ENCODE measurements around the gene ISG15. TPM values are rescaled to one million over a fixed set of nuclear protein-coding genes. Genes with fewer than 3 reads are reported as not detected.

Gene ISG15
- total RNA-seq (10 to 100 TPM; 29.1 to 69.8 (median 48.5) TPM), total RNA-seq (13.1 to 410 (median 45.9) reads per million in 29 experiments)
- total RNA-seq (2013), result 60.4 TPM

GRCh38 chr1:1013105-1013921, at the start of gene ISG15:
ISG15 (plus strand) TSS chr1:1013497; CDS start chr1:1013574, 77 bp downstream.
- H3K9me3 ChIP-seq, result no peaks in the 10 kb centered on the region
- no peaks in the 10 kb centered on the region for H3K36me3 ChIP-seq (ENCODE audit: control insufficient read depth in 2 of 2, extremely low read depth in 1 of 2, insufficient read depth in 1 of 2, low read length in 1 of 2)
- ChIA-PET POLR2A (interaction anchor here in 1 of 2 donors (0.6 kb wide), 2 partner anchors 261 to 362 kb away, joined by 3 to 4 read pairs; partner anchors contain the start of gene AURKAIP1), CTCF (interaction anchor here (0.6 to 1.3 kb wide), 5 partner anchors 10 to 47 kb away, joined by 4 to 7 read pairs (median 5); partner anchors contain the start of gene PLEKHN1 (in 1 of the 2))
- peak within 1 kb of the TSS; percentile 85 for H3K27ac ChIP-seq (ENCODE audit: low read length)
- DNase-seq, result peak; percentile 74 to 94 (median 90)
- no peaks in the 10 kb centered on the region for H3K36me3 Mint-ChIP-seq
- no peaks in the 10 kb centered on the region for H3K9me3 Mint-ChIP-seq
- ATAC-seq (replicated peaks in 1 of 4), result peak; percentile 94 to 96 (median 94)
- H3K4me3 ChIP-seq (ENCODE audit: control insufficient read depth in 1 of 2, extremely low read depth in 1 of 2, low read length in 1 of 2), result peak within 1 kb of the TSS; percentile 74 to 93
- H3K27me3 Mint-ChIP-seq, result peaks cover 0 to under 1% of the 10 kb centered on the region in 2 donors
- H3K4me1 ChIP-seq (ENCODE audit: control insufficient read depth in 1 of 2, extremely low read depth in 1 of 2, insufficient read depth in 2 of 2, low read length in 2 of 2), result peaks cover 9 to 35% of the 10 kb centered on the region in 2 experiments
- WGBS (ENCODE audit: insufficient coverage), result 3% methylated on average over 19 of the region's 30 CpGs
- H3K27me3 ChIP-seq (replicated peaks in 1 of 2; ENCODE audit: control insufficient read depth in 2 of 2, extremely low read depth in 1 of 2, insufficient read depth in 2 of 2, low read length in 1 of 2), result peaks cover 0 to 5% of the 10 kb centered on the region in 2 experiments
- H3K27ac Mint-ChIP-seq, result peak within 1 kb of the TSS; percentile 97 to 98
- peaks cover 27 to 38% (median 34%) of the 10 kb centered on the region in 3 donors for H3K4me1 Mint-ChIP-seq
- H3K4me3 Mint-ChIP-seq, result peak within 1 kb of the TSS; percentile 90 to 98 (median 91)

- CTCF ChIA-PET, result no interaction called here
- H3K27me3 Mint-ChIP-seq, result peaks cover 4% of the 10 kb centered on the region in 2 donors
- DNase-seq, result no peak
- H3K4me1 ChIP-seq (ENCODE audit: control insufficient read depth in 1 of 2, extremely low read depth in 1 of 2, insufficient read depth in 2 of 2, low read length in 2 of 2), result peaks cover 0 to 38% of the 10 kb centered on the region in 2 experiments
- peaks cover 0 to 16% of the 10 kb centered on the region in 2 experiments for H3K27me3 ChIP-seq (replicated peaks in 1 of 2; ENCODE audit: control insufficient read depth in 2 of 2, extremely low read depth in 1 of 2, insufficient read depth in 2 of 2, low read length in 1 of 2)
- no peak overlapping the region for H3K4me3 ChIP-seq (ENCODE audit: control insufficient read depth in 1 of 2, extremely low read depth in 1 of 2, low read length in 1 of 2)
- H3K27ac Mint-ChIP-seq, result no peak overlapping the region
- H3K4me1 Mint-ChIP-seq, result peaks cover 0 to 18% (median 16%) of the 10 kb centered on the region in 3 donors
- POLR2A ChIA-PET, result no interaction called here
- ATAC-seq (replicated peaks in 1 of 4), result no peak
- peaks cover 0 to 4% of the 10 kb centered on the region in 2 donors for H3K36me3 ChIP-seq (ENCODE audit: control insufficient read depth in 2 of 2, extremely low read depth in 1 of 2, insufficient read depth in 1 of 2, low read length in 1 of 2)
- H3K9me3 ChIP-seq, result no peaks in the 10 kb centered on the region
- no peak overlapping the region for H3K27ac ChIP-seq (ENCODE audit: low read length)
- WGBS (ENCODE audit: insufficient coverage), result 97% methylated on average over 28 of the region's 47 CpGs
- H3K4me3 Mint-ChIP-seq, result peak overlapping the region in 1 of 3 donors; percentile 6
- no peaks in the 10 kb centered on the region for H3K9me3 Mint-ChIP-seq
- no peaks in the 10 kb centered on the region for H3K36me3 Mint-ChIP-seq
Measured at GRCh38 chr1:963746-964525, 49.4 kb upstream of the ISG15 start.

DNA sequence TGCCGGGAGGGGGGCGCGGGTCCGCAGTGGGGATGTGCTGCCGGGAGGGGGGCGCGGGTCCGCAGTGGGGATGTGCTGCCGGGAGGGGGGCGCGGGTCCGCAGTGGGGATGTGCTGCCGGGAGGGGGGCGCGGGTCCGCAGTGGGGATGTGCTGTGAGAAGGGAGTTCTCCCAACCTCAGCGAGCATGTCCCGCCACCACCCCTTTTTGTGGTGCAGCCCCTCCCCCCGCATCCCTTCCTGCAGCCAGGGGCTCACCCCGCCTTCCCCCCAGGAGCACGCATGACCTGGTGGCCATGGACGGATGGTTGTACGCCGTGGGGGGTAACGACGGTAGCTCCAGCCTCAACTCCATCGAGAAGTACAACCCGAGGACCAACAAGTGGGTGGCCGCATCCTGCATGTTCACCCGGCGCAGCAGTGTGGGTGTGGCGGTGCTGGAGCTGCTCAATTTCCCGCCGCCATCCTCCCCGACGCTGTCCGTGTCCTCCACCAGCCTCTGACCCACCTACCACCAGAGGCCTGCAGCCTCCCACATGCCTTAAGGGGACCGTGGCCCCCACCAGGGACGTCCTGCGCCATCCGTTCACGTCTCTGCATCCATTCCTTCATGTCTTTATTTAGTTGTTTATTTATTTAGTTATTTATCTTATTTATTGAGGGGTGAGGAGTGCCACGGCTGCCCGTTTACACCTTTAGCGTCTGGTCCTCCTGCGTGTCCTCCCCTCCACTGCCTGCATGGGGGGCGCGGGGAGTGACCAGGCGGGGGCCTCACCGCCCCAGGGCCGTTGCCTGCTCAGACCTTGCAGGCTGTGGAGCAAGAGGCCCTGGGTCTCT, 48.4 kb upstream of the ISG15 start:
- 86% methylated on average over 17 of the region's 51 CpGs for WGBS (ENCODE audit: insufficient coverage)
- Histone ChIP-seq H3K27ac (ENCODE audit: low read length) (no peak overlapping the region), H3K36me3 (ENCODE audit: control insufficient read depth in 2 of 2, extremely low read depth in 1 of 2, insufficient read depth in 1 of 2, low read length in 1 of 2) (peaks cover 0 to 4% of the 10 kb centered on the region in 2 donors), H3K9me3 (no peaks in the 10 kb centered on the region), H3K4me1 (ENCODE audit: control insufficient read depth in 1 of 2, extremely low read depth in 1 of 2, insufficient read depth in 2 of 2, low read length in 2 of 2) (peaks cover 0 to 32% of the 10 kb centered on the region in 2 experiments), H3K4me3 (ENCODE audit: control insufficient read depth in 1 of 2, extremely low read depth in 1 of 2, low read length in 1 of 2) (no peak overlapping the region), H3K27me3 (replicated peaks in 1 of 2; ENCODE audit: control insufficient read depth in 2 of 2, extremely low read depth in 1 of 2, insufficient read depth in 2 of 2, low read length in 1 of 2) (peaks cover 0 to 18% of the 10 kb centered on the region in 2 experiments)
- H3K27ac Mint-ChIP-seq, result no peak overlapping the region
- ATAC-seq (replicated peaks in 1 of 4) (no peak), DNase-seq (no peak)
- H3K36me3 Mint-ChIP-seq, result no peaks in the 10 kb centered on the region
- peaks cover 0 to 17% (median 16%) of the 10 kb centered on the region in 3 donors for H3K4me1 Mint-ChIP-seq
- H3K9me3 Mint-ChIP-seq, result no peaks in the 10 kb centered on the region
- ChIA-PET POLR2A (no interaction called here), CTCF (no interaction called here)
- H3K4me3 Mint-ChIP-seq, result peak overlapping the region in 1 of 3 donors; percentile 55
- H3K27me3 Mint-ChIP-seq, result peaks cover 5 to 7% of the 10 kb centered on the region in 2 donors

GRCh38 chr1:965526-966134, 47.7 kb upstream of the ISG15 start:
- H3K36me3 Mint-ChIP-seq, result no peaks in the 10 kb centered on the region
- 73% methylated on average over 24 of the region's 26 CpGs for WGBS (ENCODE audit: insufficient coverage)
- H3K9me3 Mint-ChIP-seq, result no peaks in the 10 kb centered on the region
- Histone ChIP-seq H3K27me3 (replicated peaks in 1 of 2; ENCODE audit: control insufficient read depth in 2 of 2, extremely low read depth in 1 of 2, insufficient read depth in 2 of 2, low read length in 1 of 2) (peaks cover 0 to 25% of the 10 kb centered on the region in 2 experiments), H3K9me3 (no peaks in the 10 kb centered on the region), H3K27ac (ENCODE audit: low read length) (peak overlapping the region; percentile 47), H3K4me3 (ENCODE audit: control insufficient read depth in 1 of 2, extremely low read depth in 1 of 2, low read length in 1 of 2) (peak overlapping the region in 1 of 2 donors; percentile 66), H3K36me3 (ENCODE audit: control insufficient read depth in 2 of 2, extremely low read depth in 1 of 2, insufficient read depth in 1 of 2, low read length in 1 of 2) (peaks cover 0 to 4% of the 10 kb centered on the region in 2 donors), H3K4me1 (ENCODE audit: control insufficient read depth in 1 of 2, extremely low read depth in 1 of 2, insufficient read depth in 2 of 2, low read length in 2 of 2) (peaks cover 0 to 28% of the 10 kb centered on the region in 2 experiments)
- CTCF ChIA-PET, result no interaction called here
- H3K4me1 Mint-ChIP-seq, result peaks cover 0 to 17% (median 16%) of the 10 kb centered on the region in 3 donors
- POLR2A ChIA-PET, result no interaction called here
- peak overlapping the region; percentile 11 to 59 for H3K27ac Mint-ChIP-seq
- no peak for DNase-seq
- ATAC-seq (replicated peaks in 1 of 4), result no peak
- H3K4me3 Mint-ChIP-seq, result peak overlapping the region; percentile 41 to 68 (median 55)
- H3K27me3 Mint-ChIP-seq, result peaks cover 5 to 7% of the 10 kb centered on the region in 2 donors

DNA sequence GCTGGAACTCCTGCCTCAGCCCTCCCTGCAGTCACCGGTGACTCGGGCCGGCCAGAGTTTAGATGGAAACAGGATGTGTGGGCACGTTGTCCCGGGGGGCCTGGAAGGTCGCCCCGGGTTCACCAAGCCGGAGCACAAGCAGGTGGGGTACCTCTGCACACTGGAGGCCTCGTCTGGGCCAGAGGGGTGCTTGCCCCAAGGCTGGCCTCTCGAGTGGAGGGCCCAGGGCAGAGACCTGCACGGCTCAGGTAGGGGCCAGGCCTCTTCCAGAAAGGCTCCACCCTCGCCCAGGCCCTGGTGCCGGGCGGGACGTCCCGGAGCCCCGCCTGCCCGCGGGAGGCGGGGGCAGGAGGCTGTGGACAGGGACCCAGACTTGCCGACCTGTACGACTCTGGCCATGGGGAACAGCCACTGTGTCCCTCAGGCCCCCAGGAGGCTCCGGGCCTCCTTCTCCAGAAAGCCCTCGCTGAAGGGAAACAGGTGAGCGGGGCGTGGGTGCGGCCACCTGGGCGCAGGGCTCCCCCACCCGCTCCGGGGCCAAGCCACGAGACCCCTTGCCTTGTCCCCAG, 47.1 kb upstream of the ISG15 start, which contains the start of gene PLEKHN1:
Gene PLEKHN1 (plus strand): TSS at position 348 of the 569 bp plus-strand sequence. CDS start 50 bp downstream, at position 398.
- peaks cover 0 to 4% of the 10 kb centered on the region in 2 donors for H3K36me3 ChIP-seq (ENCODE audit: control insufficient read depth in 2 of 2, extremely low read depth in 1 of 2, insufficient read depth in 1 of 2, low read length in 1 of 2)
- Mint-ChIP-seq H3K27me3 (peaks cover 5 to 7% of the 10 kb centered on the region in 2 donors), H3K9me3 (no peaks in the 10 kb centered on the region), H3K36me3 (no peaks in the 10 kb centered on the region), H3K4me3 (peak within 1 kb of the TSS; percentile 71 to 85 (median 79)), H3K27ac (peak within 1 kb of the TSS; percentile 69 to 82), H3K4me1 (peaks cover 0 to 17% (median 16%) of the 10 kb centered on the region in 3 donors)
- DNase-seq (peak in 1 of 35 experiments; percentile 35), ATAC-seq (replicated peaks in 1 of 4) (peak; percentile 34 to 56 (median 42))
- WGBS (ENCODE audit: insufficient coverage), result 6% methylated on average over 28 of the region's 31 CpGs
- H3K27me3 ChIP-seq (replicated peaks in 1 of 2; ENCODE audit: control insufficient read depth in 2 of 2, extremely low read depth in 1 of 2, insufficient read depth in 2 of 2, low read length in 1 of 2), result peaks cover 0 to 31% of the 10 kb centered on the region in 2 experiments
- POLR2A ChIA-PET, result no interaction called here
- H3K9me3 ChIP-seq, result no peaks in the 10 kb centered on the region
- H3K27ac ChIP-seq (ENCODE audit: low read length), result peak within 1 kb of the TSS; percentile 47
- CTCF ChIA-PET, result interaction anchor here in 1 of 2 donors (0.6 to 0.8 kb wide), 2 partner anchors 26 to 47 kb away, joined by 5 read pairs; partner anchors contain the start of gene ISG15
- H3K4me3 ChIP-seq (ENCODE audit: control insufficient read depth in 1 of 2, extremely low read depth in 1 of 2, low read length in 1 of 2), result peak within 1 kb of the TSS; percentile 53 to 66
- peaks cover 0 to 27% of the 10 kb centered on the region in 2 experiments for H3K4me1 ChIP-seq (ENCODE audit: control insufficient read depth in 1 of 2, extremely low read depth in 1 of 2, insufficient read depth in 2 of 2, low read length in 2 of 2)

Data from T-cell (primary cell).